OCI-M1 (cell line): ENCODE data around the gene TRMT11.

Experiments used
- DNase-seq: peaks from one replicate; lab custom pipeline; 2025; lab: John Stamatoyannopoulos, UW

The TRMT11 gene

GRCh38 chr6:126076992-126077664 is 90.8 kb downstream of the TRMT11 start:
- DNase-seq, result peak; percentile 76

GRCh38 chr6:126077810-126078776 is 91.8 kb downstream of the TRMT11 start:
- no peak for DNase-seq

DNA sequence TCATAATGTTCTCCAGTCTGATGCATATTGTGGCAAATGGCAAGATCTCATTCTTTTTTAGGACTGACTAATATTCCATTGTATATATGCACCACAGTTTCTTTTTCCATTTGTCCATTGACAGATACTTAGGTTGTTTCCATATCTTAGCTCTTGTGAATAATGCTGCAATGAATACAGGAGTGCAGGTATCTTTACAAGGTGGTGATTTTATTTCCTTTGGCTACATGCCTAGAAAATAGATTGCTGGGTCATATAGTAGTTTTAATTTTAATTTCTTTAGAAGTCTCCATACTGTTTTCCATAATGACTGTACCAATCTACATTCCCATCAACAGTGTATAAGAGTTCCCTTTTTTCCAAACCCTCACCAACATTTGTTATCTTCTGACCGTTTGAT is 97.5 kb downstream of the TRMT11 start:
- DNase-seq, result no peak

DNA sequence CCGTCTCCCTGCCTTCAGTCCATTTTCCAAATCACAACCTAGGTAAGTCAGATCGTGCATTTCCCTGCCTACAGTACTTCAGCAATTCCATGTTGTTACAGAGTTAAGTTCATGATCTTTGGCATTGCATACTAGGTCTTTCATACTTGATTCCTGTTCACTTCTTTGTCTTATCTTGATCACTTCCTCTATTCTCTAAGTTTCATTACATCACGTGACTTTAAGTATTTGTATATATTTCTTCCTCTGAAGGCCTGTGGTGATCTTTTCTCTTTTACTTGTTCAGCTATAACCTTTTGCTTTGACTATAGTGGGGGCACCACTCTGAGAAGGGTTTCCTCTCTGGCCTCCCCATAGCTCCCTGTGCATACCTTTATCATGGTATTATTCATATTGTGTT is 100.2 kb downstream of the TRMT11 start:
- peak; percentile 73 for DNase-seq
